GM12865 (cell line): Measurements from ENCODE around the gene HOXB3.

Source experiments
- DNase-seq: peaks from one replicate; pipeline ENCODE4 v3.0.0; 2010; ENCODE audit warnings: low read depth
- H3K4me3 ChIP-seq: 2 replicates; pipeline ENCODE4 v1.5.1; 2011; ENCODE audit warnings: mild to moderate bottlenecking, low read depth, low read length, control low read depth
- CTCF ChIP-seq: IDR thresholded peaks from 2 replicates; pipeline ENCODE4 v1.5.1; 2011; ENCODE audit warnings: low read length, control low read depth, low read depth, inconsistent platforms; ENCODE audit not compliant: insufficient read depth; ENCODE audit errors: missing control alignments

Gene HOXB3

GRCh38 chr17:48592577-48592976, 2.5 kb upstream of the HOXB3 start:
- no peak overlapping the region; the same call in 1 of the 2 replicates for H3K4me3 ChIP-seq
- TF ChIP-seq CTCF, result no peak
- DNase-seq, result no peak

- no peak for TF ChIP-seq CTCF
Observed at GRCh38 chr17:48592057-48592514, 2.0 kb upstream of the HOXB3 start.

DNA sequence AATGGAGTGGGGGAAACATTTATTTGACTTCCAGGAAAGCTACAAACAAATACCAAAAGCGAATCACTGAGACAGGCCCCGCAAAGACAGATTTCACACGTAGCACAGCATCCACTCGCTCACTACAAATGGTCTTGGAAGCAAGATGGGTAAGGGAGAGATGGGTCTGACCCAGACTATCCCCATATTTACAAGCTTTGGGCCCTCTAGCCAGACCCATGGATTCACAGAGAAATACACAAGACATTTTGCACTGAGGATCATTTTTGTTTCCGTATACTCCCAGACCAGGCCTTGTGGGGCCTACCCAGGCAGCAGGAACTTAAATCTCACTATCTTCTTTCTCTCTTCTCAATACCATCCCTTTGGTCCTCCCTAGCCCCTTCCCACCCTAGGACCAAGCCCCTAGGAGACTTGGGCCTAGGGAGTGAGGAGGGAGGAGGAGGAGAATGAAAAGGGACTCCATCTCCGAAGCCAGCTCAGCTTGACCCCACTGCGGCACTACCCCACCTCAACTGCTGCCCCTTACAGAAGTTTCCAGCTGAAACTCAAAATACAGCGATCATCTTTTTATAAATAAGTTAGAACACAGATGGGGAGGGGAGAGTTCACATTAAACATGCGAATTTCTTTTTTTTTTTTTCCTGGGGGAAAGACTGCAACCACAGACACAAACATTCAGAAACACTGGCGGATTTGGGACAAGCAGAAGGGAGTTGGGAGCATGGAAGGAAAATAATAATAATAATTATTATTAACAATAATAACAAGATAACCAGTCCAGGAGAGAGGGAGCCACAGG, 1.4 kb upstream of the HOXB3 start:
- TF ChIP-seq CTCF, result no peak
- no peak for DNase-seq
- no peak overlapping the region for H3K4me3 ChIP-seq

More at GRCh38 chr17:48592057-48592514, 2.0 kb upstream of the HOXB3 start:
- no peak overlapping the region for H3K4me3 ChIP-seq
- no peak for DNase-seq

DNA sequence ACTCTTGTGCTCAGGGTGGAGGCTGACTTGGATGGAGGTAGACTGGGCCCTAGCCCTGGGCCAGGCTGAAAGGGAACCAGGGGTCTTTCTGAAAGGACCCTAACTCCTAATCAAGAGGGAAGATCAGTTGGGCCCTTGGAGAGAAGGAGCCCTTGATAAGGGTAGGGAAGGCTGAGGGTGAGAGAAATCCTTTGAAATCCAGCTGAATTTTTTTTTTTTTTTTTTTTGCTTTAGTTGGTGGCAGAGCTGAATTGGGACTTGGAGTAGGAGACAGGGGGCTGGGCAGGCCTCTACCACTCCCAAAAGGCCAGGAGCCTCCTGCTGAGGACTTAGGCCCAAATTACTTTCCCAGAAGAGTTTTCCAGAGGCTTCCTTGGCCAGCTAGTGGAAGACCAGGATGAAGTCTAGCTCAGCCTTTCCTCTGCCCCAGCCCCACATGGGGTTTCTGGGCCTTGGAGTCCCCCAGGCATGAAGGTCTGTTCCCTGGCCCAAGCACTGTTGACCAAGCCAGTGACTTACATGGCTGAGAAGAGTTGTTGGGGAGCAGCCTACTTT, 643 bp upstream of the HOXB3 start:
- TF ChIP-seq CTCF, result no peak
- no peak overlapping the region for H3K4me3 ChIP-seq

DNA sequence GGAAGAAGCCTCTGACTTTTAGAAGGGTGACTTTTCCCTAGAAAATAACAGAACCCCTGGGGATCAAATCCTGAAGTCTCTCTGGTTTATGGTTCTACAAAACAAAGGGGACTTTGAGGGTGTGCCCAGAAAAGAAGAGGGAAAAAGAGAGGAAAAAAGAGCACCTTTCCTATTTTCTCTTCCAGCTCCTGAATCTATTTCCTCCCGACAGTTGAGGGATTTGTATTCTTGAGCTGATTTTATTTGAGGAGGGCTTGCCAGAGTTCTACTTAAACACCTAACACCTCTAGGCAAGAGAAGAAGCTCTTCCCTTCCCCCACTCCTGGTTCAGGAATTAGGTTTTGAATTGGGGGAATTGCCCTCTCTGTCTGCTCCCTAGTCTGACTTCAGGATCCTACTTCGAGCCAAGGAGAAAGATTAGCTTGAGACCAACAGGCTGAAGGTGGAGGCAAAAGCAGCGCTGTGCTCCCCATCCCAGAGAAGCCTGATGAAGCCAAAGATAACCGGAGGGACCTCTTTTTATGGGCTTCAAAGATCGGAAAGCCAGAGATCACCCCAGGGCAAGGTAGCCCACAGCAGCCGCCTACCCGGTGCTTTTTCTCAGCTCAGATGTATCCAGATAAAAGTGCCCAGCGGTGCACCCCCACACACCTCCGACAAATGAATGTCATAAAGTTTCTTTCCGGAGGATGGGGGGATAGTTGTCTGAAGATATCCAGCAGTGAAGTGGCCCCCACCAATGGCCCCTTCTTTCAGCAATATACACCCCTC, 796 bp downstream of the HOXB3 start:
- no peak for DNase-seq
- no peak overlapping the region for H3K4me3 ChIP-seq
- no peak for TF ChIP-seq CTCF

More for the DNA sequence above, 643 bp upstream of the HOXB3 start:
- no peak for DNase-seq

- no peak overlapping the region for H3K4me3 ChIP-seq
- TF ChIP-seq CTCF, result no peak
- no peak for DNase-seq
Observed at GRCh38 chr17:48588528-48588927, 1.5 kb downstream of the HOXB3 start.
